ENCODE results near the gene RNF149.

DNA sequence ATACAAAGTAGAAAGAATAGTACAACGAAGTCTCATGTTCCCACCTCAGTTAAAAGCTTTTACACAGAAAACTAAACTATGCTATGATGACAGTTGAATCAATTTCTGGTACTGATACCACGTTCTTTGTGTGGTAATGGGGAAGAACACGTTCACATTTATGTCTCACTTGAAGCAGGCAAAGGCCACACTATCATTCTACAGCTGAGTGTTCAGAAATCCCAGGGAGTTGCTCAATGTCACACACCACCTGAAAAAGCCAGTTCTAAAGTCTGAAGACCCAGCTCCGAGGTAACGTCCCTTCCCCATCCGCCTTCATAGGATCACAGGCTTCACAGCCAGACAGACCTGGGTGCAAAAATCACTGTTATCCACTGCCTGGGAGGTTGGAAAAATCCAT lies 8.9 kb downstream of the RNF149 start:
- TF ChIP-seq PPARA (CRISPR knock-in tag; IDR thresholded peaks at IDR 0.05; ENCODE audit: borderline replicate concordance): no peak
- no peak for TF ChIP-seq ARNTL (CRISPR knock-in tag; IDR thresholded peaks at IDR 0.05; ENCODE audit: borderline replicate concordance, low read depth)
- no peak for TF ChIP-seq CREB5 (CRISPR knock-in tag; IDR thresholded peaks at IDR 0.05; ENCODE audit: low read depth)
- TF ChIP-seq POU6F1 (CRISPR knock-in tag; IDR thresholded peaks at IDR 0.05; ENCODE audit: borderline replicate concordance, low read depth): no peak
- TF ChIP-seq, protein P1, sequence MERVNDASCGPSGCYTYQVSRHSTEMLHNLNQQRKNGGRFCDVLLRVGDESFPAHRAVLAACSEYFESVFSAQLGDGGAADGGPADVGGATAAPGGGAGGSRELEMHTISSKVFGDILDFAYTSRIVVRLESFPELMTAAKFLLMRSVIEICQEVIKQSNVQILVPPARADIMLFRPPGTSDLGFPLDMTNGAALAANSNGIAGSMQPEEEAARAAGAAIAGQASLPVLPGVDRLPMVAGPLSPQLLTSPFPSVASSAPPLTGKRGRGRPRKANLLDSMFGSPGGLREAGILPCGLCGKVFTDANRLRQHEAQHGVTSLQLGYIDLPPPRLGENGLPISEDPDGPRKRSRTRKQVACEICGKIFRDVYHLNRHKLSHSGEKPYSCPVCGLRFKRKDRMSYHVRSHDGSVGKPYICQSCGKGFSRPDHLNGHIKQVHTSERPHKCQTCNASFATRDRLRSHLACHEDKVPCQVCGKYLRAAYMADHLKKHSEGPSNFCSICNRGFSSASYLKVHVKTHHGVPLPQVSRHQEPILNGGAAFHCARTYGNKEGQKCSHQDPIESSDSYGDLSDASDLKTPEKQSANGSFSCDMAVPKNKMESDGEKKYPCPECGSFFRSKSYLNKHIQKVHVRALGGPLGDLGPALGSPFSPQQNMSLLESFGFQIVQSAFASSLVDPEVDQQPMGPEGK (CRISPR knock-in tag; IDR thresholded peaks at IDR 0.05; ENCODE audit: borderline replicate concordance): no peak
- no peak for TF ChIP-seq OSR1 (CRISPR knock-in tag; IDR thresholded peaks at IDR 0.05)
- TF ChIP-seq BACH2 (CRISPR knock-in tag; IDR thresholded peaks at IDR 0.05; ENCODE audit: borderline replicate concordance): no peak
- TF ChIP-seq, protein P2, sequence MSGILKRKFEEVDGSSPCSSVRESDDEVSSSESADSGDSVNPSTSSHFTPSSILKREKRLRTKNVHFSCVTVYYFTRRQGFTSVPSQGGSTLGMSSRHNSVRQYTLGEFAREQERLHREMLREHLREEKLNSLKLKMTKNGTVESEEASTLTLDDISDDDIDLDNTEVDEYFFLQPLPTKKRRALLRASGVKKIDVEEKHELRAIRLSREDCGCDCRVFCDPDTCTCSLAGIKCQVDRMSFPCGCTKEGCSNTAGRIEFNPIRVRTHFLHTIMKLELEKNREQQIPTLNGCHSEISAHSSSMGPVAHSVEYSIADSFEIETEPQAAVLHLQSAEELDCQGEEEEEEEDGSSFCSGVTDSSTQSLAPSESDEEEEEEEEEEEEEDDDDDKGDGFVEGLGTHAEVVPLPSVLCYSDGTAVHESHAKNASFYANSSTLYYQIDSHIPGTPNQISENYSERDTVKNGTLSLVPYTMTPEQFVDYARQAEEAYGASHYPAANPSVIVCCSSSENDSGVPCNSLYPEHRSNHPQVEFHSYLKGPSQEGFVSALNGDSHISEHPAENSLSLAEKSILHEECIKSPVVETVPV (CRISPR knock-in tag; IDR thresholded peaks at IDR 0.05): no peak
- no peak for TF ChIP-seq ZFP30 (CRISPR knock-in tag; IDR thresholded peaks at IDR 0.05)
- no peak for TF ChIP-seq SNAI2 (CRISPR knock-in tag; IDR thresholded peaks at IDR 0.05)
